Peyer's patch (tissue), 4 donors: Measurements from ENCODE around the gene SLC49A3. TPM values are rescaled to one million over a fixed set of nuclear protein-coding genes. Genes with fewer than 3 reads are reported as not detected.

Source experiments
- DNase-seq, 3 donors: peaks; one replicate each; pipeline ENCODE4 v3.0.0-alpha.2; 2017 to 2019
- H3K27ac ChIP-seq, 4 donors: fragments of 200-600 bp; sonication (generic); one replicate each; pipeline ENCODE4 v1.5.1; 2016 to 2019
- H3K27me3 ChIP-seq, 2 donors: fragments of 200-600 bp; sonication (generic); one replicate each; pipeline ENCODE4 v1.5.1; 2019
- H3K36me3 ChIP-seq, 3 donors: fragments of 200-600 bp; sonication (generic); one replicate each; pipeline ENCODE4 v1.5.1; 2016 to 2019
- H3K4me1 ChIP-seq, 4 donors: fragments of 200-600 bp; sonication (generic); one replicate each; pipeline ENCODE4 v1.5.1; 2016 to 2019
- H3K4me3 ChIP-seq, 4 donors: fragments of 200-600 bp; sonication (generic); 1 replicate in 3 of 4; 2 replicates in 1 of 4; pipeline ENCODE4 v1.5.1; 2016 to 2019; ENCODE audit warnings: mild to moderate bottlenecking in 1 of 4
- H3K9me3 ChIP-seq, 4 donors: fragments of 200-600 bp; sonication (generic); one replicate each; pipeline ENCODE4 v1.5.1; 2016 to 2019; ENCODE audit warnings: mild to moderate bottlenecking in 1 of 4
- POLR2A ChIP-seq, 2 donors: fragments of 450-650 bp; IDR thresholded peaks; one replicate each; pipeline ENCODE4 v1.5.1; 2017; ENCODE audit warnings: antibody characterized with exemption in 2 of 2, mild to moderate bottlenecking in 2 of 2, moderate library complexity in 2 of 2
- total RNA-seq, 4 donors: library from RNA; depleted of rRNA; stranded (reverse); fragments of >200 nt; gene quantifications; one replicate each; pipeline ENCODE4 v1.1.0, GENCODE V29; 2016
- TF ChIP-seq, protein P1 (sequence below), 6 experiments: fragments of 450-650 bp in 4 of 6; fragments of 200-600 bp in 2 of 6; sonication (generic) in 1 of 6; IDR thresholded peaks; one replicate each; pipeline ENCODE4 v1.5.1; 2017 to 2019; ENCODE audit warnings: antibody characterized with exemption in 6 of 6, mild to moderate bottlenecking in 3 of 6, moderate library complexity in 1 of 6

The SLC49A3 gene
- total RNA-seq, 4 donors from 2014 or later, result 4.1 to 13.3 (median 9.4) TPM

DNA sequence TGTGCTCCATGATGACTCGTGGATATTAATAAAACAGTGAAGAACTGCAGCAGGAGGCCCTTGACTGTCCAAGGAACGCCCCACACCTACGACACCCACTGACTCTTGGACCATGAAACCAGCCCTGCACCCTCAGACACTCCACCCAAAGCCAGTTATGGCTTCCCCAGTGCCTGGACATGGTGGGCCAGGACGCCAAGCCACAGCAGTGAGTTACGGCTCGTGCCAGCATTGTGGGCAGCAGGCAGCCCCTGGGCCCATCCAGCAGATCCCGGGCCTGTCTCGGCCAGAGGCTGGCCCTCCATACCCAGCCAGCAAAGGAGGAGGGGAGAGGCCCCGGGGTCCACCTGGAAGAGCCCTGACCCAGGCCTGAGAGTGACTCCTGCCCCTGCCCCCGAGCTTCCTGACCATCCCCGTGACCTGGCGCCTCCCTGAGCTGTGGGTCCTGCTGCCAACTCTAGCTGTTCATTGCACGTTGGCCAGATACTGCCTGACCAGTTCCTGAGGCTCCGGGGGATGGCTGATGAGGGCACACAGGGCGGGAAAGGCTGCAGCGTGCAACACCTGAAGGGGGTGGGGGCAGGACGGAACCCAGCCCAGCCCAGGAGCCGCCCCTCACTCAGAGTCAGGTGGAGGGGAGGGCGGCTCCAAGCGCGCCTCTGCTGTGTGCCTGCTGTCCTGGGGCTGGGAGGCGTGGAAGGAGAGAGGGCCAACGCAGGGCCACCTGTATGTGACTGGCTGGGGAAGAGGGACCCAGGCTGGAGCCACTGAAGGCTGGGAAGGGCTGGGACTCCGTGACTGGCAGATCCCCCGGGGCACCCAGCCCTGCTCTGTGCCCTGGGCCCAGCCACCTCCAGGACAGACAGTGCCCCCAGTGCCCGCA, 739 bp downstream of the SLC49A3 start:
- peak overlapping the region; percentile 58 to 85 (median 77) for H3K27ac ChIP-seq
- DNase-seq, result peak in 2 of 3 donors; percentile 51 to 53
- no peaks in the 10 kb centered on the region for H3K27me3 ChIP-seq
- peaks cover 0 to 40% (median 10%) of the 10 kb centered on the region in 4 donors for H3K4me1 ChIP-seq
- H3K9me3 ChIP-seq, result no peaks in the 10 kb centered on the region
- H3K4me3 ChIP-seq, result peak overlapping the region; percentile 32 to 62 (median 44)
- H3K36me3 ChIP-seq, result no peaks in the 10 kb centered on the region
- TF ChIP-seq POLR2A (IDR thresholded peaks at IDR 0.05), result no peak
- TF ChIP-seq, protein P1, sequence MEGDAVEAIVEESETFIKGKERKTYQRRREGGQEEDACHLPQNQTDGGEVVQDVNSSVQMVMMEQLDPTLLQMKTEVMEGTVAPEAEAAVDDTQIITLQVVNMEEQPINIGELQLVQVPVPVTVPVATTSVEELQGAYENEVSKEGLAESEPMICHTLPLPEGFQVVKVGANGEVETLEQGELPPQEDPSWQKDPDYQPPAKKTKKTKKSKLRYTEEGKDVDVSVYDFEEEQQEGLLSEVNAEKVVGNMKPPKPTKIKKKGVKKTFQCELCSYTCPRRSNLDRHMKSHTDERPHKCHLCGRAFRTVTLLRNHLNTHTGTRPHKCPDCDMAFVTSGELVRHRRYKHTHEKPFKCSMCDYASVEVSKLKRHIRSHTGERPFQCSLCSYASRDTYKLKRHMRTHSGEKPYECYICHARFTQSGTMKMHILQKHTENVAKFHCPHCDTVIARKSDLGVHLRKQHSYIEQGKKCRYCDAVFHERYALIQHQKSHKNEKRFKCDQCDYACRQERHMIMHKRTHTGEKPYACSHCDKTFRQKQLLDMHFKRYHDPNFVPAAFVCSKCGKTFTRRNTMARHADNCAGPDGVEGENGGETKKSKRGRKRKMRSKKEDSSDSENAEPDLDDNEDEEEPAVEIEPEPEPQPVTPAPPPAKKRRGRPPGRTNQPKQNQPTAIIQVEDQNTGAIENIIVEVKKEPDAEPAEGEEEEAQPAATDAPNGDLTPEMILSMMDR (IDR thresholded peaks at IDR 0.05), result no peak

DNA sequence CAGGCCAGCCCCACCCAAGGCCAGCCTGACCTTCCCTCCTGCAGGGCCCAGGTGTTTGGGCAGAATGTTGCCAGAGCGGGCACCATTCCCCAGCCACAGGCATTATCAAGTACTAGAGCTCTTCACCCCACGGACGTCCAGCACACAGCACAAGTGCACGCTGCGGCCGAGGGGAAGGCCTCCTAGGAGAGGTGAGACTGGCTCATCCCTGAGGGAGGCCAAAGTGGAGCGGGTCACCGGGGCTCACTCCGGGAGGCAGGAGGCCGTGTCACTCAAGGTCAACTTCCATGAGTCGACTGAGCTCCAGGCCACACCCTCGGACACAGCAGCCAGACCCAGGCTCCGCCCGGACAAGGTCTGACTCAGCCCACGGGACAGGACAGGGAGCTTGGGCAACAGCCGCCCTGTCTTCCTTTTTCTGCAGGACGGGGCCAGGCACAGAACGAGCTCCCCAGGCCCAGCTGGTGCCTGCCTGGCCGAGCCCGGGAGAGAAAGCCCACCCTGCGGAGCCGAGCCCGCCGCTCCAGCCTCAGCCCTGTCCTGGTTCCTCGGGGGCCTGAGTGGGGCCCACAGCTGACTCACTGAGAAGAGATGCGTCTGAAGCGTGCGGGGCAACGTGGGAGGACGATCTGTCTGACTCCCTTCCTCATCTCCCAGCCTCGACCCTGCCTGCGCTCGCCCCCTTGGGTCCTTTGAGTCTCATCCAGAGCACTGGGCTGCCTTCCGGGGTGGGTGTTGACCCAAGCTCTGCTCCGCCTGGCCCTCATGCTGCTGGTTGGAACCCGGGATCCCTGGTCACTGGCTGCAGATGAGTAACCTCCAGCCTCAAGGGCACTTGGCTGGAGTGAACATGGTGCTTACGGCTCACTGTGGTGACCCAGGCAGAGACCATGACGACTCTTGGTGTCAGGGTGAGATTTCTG, 1.6 kb downstream of the SLC49A3 start:
- Histone ChIP-seq H3K27me3 (no peaks in the 10 kb centered on the region), H3K4me3 (peak overlapping the region in 2 of 4 donors; percentile 55 to 62), H3K36me3 (no peaks in the 10 kb centered on the region), H3K4me1 (peaks cover 0 to 49% (median 14%) of the 10 kb centered on the region in 4 donors), H3K9me3 (no peaks in the 10 kb centered on the region), H3K27ac (peak overlapping the region; percentile 46 to 85 (median 70))
- peak; percentile 54 to 94 (median 92) for DNase-seq
- peak; percentile 25 to 33 for TF ChIP-seq POLR2A (IDR thresholded peaks at IDR 0.05)
- TF ChIP-seq, protein P1 (IDR thresholded peaks at IDR 0.05), result no peak

GRCh38 chr4:686413-687040, 2.4 kb downstream of the SLC49A3 start:
- no peaks in the 10 kb centered on the region for H3K27me3 ChIP-seq
- peaks cover 4 to 55% (median 17%) of the 10 kb centered on the region in 4 donors for H3K4me1 ChIP-seq
- peak overlapping the region in 3 of 4 donors; percentile 58 to 85 (median 82) for H3K27ac ChIP-seq
- no peaks in the 10 kb centered on the region for H3K9me3 ChIP-seq
- H3K4me3 ChIP-seq, result no peak overlapping the region
- DNase-seq, result no peak
- TF ChIP-seq POLR2A (IDR thresholded peaks at IDR 0.05), result no peak
- TF ChIP-seq, protein P1 (IDR thresholded peaks at IDR 0.05), result no peak
- no peaks in the 10 kb centered on the region for H3K36me3 ChIP-seq

DNA sequence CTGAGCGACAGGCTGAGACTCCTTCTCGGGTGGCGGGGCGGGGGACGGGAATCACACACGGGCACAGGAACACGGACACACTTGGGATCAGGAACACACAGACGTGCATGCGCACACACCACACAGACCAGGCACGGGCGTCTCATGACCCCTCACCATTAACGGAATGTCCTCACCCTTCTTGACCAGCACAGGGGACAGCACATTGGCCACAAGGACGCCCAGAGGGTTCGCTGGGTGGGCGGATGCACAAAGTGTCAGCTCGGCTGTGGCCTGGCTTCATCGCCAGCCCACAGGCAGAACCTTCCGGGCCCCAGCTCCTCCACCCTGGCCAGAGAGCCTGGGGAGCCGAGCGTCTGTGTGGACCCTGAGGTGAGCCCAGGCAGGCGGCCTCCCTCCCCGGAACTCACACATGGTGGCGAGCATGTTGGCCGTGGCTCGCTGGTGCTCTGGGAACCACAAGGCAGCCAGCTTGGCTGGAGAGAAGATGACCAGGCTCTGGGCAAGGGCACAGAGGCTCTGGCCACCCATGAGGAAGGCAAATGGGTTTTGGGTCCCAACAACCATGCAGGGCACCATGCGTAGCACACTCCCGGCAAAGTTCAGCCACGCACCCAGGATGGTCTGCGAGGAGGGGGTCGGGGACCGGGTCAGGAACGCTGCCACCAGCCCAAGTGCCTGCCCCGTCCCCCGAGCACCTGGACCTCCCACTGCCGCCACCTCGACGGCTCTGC, 3.1 kb downstream of the SLC49A3 start:
- Histone ChIP-seq H3K27ac (no peak overlapping the region), H3K4me3 (no peak overlapping the region), H3K27me3 (no peaks in the 10 kb centered on the region), H3K36me3 (no peaks in the 10 kb centered on the region), H3K9me3 (no peaks in the 10 kb centered on the region), H3K4me1 (peaks cover 6 to 61% (median 17%) of the 10 kb centered on the region in 4 donors)
- DNase-seq, result no peak
- TF ChIP-seq, protein P1 (IDR thresholded peaks at IDR 0.05), result no peak
- no peak for TF ChIP-seq POLR2A (IDR thresholded peaks at IDR 0.05)
